Measurements from ENCODE around the gene GATC. TPM values are rescaled to one million over a fixed set of nuclear protein-coding genes. Genes with fewer than 3 reads are reported as not detected.
A peak's percentile ranks its signal among the peaks of the same experiment; 100 is the strongest.

GATC gene
- total and polyA plus RNA-seq, 2 of the 4 experiments (the other 2 are of a cell fraction), result 8.7 to 16.5 TPM

- TF ChIP-seq, protein P1, sequence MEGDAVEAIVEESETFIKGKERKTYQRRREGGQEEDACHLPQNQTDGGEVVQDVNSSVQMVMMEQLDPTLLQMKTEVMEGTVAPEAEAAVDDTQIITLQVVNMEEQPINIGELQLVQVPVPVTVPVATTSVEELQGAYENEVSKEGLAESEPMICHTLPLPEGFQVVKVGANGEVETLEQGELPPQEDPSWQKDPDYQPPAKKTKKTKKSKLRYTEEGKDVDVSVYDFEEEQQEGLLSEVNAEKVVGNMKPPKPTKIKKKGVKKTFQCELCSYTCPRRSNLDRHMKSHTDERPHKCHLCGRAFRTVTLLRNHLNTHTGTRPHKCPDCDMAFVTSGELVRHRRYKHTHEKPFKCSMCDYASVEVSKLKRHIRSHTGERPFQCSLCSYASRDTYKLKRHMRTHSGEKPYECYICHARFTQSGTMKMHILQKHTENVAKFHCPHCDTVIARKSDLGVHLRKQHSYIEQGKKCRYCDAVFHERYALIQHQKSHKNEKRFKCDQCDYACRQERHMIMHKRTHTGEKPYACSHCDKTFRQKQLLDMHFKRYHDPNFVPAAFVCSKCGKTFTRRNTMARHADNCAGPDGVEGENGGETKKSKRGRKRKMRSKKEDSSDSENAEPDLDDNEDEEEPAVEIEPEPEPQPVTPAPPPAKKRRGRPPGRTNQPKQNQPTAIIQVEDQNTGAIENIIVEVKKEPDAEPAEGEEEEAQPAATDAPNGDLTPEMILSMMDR (conservative IDR thresholded peaks at IDR 0.05; ENCODE audit: low read depth, low read length), result no peak
- TF ChIP-seq MXI1 (IDR thresholded peaks at IDR 0.05; ENCODE audit: borderline replicate concordance, low read depth, low read length) (peak; percentile 96), NFE2L2 (IDR thresholded peaks at IDR 0.05; ENCODE audit: low read depth, low read length) (no peak; the same call in 1 of the 2 replicates), RCOR1 (IDR thresholded peaks at IDR 0.05; ENCODE audit: insufficient replicate concordance, low read length) (no peak), POLR2A (IDR thresholded peaks at IDR 0.05; ENCODE audit: low read depth, low read length) (peak; percentile 75)
Observed at GRCh38 chr12:120445911-120446843, at the start of gene GATC, which contains the start of gene TRIAP1 (continued).
